Measurements from ENCODE around the gene SNCAIP. TPM values are rescaled to one million over a fixed set of nuclear protein-coding genes. Genes with fewer than 3 reads are reported as not detected.

Gene SNCAIP
- total and polyA plus RNA-seq, 2 of the 4 experiments (the other 2 are of a cell fraction) = 15.3 to 19.0 TPM

DNA sequence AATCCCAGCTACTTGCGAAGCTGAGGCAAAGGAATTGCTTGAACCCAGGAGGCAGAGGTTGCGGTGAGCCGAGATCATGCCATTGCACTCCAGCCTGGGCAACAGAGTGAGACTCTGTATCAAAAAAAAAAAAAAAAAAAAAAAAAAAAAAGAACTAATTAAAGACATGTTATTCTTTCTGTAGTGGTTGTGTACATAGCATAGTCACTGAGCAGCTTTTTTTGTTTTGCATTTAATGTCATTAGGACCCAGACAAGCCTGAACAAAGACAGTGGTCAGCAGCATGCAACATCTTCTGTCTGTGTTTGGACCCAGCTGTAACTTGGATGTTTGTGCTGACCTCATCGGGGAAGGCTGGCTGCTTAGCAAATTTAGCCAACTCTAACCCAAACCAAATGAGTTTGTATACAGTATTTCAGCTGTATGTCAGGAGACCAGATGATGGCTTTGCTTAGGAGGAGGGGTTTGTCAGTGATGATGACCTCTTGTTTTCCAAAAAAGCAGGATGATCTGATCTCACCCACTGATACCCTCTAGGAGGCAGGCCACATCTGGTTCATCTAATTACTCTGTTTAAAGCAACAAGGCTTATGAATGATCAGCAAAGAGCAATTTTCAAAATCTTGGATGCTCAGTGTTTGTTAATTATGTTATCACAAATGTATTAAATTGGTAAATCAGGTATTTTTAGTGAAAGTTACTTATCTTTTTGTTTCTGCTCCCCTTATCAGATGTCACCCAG is 39.5 kb downstream of the SNCAIP start:
- CTCF ChIA-PET = interaction anchor here (0.6 to 1.0 kb wide), 2 partner anchors 10 to 1882 kb away, joined by 3 read pairs; no protein-coding TSS in a partner anchor
- H2AK9ac ChIP-seq (replicated peaks; ENCODE audit: low read depth, low read length, poor library complexity) = no peak overlapping the region
- peaks cover 3% of the 10 kb centered on the region; the same call in 1 of the 2 replicates for H3K9me1 ChIP-seq (ENCODE audit: insufficient read depth, low read length)
- no peak overlapping the region for H2AFZ ChIP-seq (replicated peaks; ENCODE audit: low read length, poor library complexity)
- H3K79me1 ChIP-seq (ENCODE audit: low read depth in 1 of 2, low read length in 2 of 2) = peaks cover 2 to 15% of the 10 kb centered on the region in 2 experiments; a peak in 3 of 4 replicates
- H3K18ac ChIP-seq (ENCODE audit: low read depth, low read length) = no peak overlapping the region
- no peak overlapping the region for H2BK15ac ChIP-seq (ENCODE audit: low read depth, low read length)
- DNase-seq (peak; percentile 83), ATAC-seq (ENCODE audit: low read depth) (peak; percentile 88)
- H2AK5ac ChIP-seq (ENCODE audit: low read depth, low read length) = no peak overlapping the region
- H4K8ac ChIP-seq (ENCODE audit: low read depth in 2 of 2, low read length in 2 of 2) = no peak overlapping the region
- in situ Hi-C loops (cut with MboI; ENCODE audit: low sequenced_read_pairs) (no loop called here), intact Hi-C loops (cut with micrococcal nuclease) (no loop called here), dilution Hi-C loops (cut with HindIII; ENCODE audit: low sequenced_read_pairs, unreplicated experiment) (no loop called here)
- H3K27me3 ChIP-seq (ENCODE audit: control insufficient read depth, insufficient read depth, low read length) = no peaks in the 10 kb centered on the region
- H3K4ac ChIP-seq (ENCODE audit: low read depth, low read length) = no peak overlapping the region
- peaks cover 4% of the 10 kb centered on the region; the same call in 1 of the 2 replicates for H3K4me1 ChIP-seq (ENCODE audit: control insufficient read depth, insufficient read depth, low read length)
- no TSS peak for BruUV-seq (replicated peaks)
- no peaks in the 10 kb centered on the region for H3K9me3 ChIP-seq (ENCODE audit: control insufficient read depth, insufficient read depth, low read length)
- no peak overlapping the region for H4K91ac ChIP-seq (ENCODE audit: insufficient read depth, low read depth, low read length)
- no peak overlapping the region for H3K23ac ChIP-seq (ENCODE audit: low read depth, low read length)
- H3K56ac ChIP-seq (ENCODE audit: extremely low read depth, insufficient read depth, low read length) = no peak overlapping the region
- H3K4me2 ChIP-seq (ENCODE audit: low read depth, low read length) = no peak overlapping the region
- H3K14ac ChIP-seq (replicated peaks; ENCODE audit: low read depth, low read length) = no peak overlapping the region
- no peaks in the 10 kb centered on the region for H4K20me1 ChIP-seq (ENCODE audit: insufficient read depth, low read length)
- H3K4me3 ChIP-seq (ENCODE audit: insufficient read depth, low read depth, low read length) = no peak overlapping the region
- H2BK120ac ChIP-seq (ENCODE audit: low read depth, low read length) = no peak overlapping the region
- WGBS, 2 experiments (ENCODE audit: extremely low coverage in 2 of 2, insufficient read length in 1 of 2) = no CpG with 5 or more reads among the region's 4 CpGs
- no peak for TF ChIP-seq MAZ (IDR thresholded peaks at IDR 0.05; ENCODE audit: borderline replicate concordance, low read depth, low read length)
- peak; percentile 43; the same call in 1 of the 2 replicates for TF ChIP-seq NFE2L2 (IDR thresholded peaks at IDR 0.05; ENCODE audit: low read depth, low read length)
- no peak for TF ChIP-seq POLR2A (IDR thresholded peaks at IDR 0.05; ENCODE audit: low read depth, low read length)
- TF ChIP-seq BHLHE40 (IDR thresholded peaks at IDR 0.05; ENCODE audit: low read depth, low read length) = 0 out of 2 replicates have a peak, but pooled peaks have one; percentile 14
- POLR2A ChIA-PET (ENCODE audit: unreplicated experiment) = no interaction called here
- H3K9ac ChIP-seq (ENCODE audit: low read depth, low read length) = no peak overlapping the region
- H3K27ac ChIP-seq (ENCODE audit: insufficient read depth, low read length) = peak overlapping the region; percentile 42; the same call in 1 of the 2 replicates
- no peak overlapping the region for H4K5ac ChIP-seq (ENCODE audit: low read depth, low read length)
- no peak overlapping the region for H2BK20ac ChIP-seq (ENCODE audit: low read depth, low read length)
- no peaks in the 10 kb centered on the region for H3K36me3 ChIP-seq (ENCODE audit: control insufficient read depth, insufficient read depth, low read length)
- no peak overlapping the region for H2BK5ac ChIP-seq (ENCODE audit: low read depth, low read length, poor library complexity, severe bottlenecking)

Measured in IMR-90 (cell line).